Psoas muscle (tissue), 8 donors: Measurements from ENCODE around the gene RGS9. TPM values are rescaled to one million over a fixed set of nuclear protein-coding genes. Genes with fewer than 3 reads are reported as not detected.

Source experiments
- ATAC-seq, 4 donors: fragments of 200-7000 bp; cut with Tn5 transposase; one replicate each; pipeline ENCODE4 v1.9.1; 2020; ENCODE audit warnings: moderate library complexity in 3 of 4, mild to moderate bottlenecking in 2 of 4
- DNase-seq, 2 donors: peaks; one replicate each; pipeline ENCODE4 v3.0.0-alpha.2; 2020
- H3K27ac ChIP-seq: fragments of 200-600 bp; one replicate; pipeline ENCODE4 v1.8.0; 2022
- H3K27me3 ChIP-seq, 3 donors: fragments of 200-600 bp in 1 of 3; one replicate each; pipeline versions ENCODE4 v1.6.1 to v1.8.0; 2013 to 2022; ENCODE audit warnings: low read length in 2 of 3, mild to moderate bottlenecking in 2 of 3, moderate library complexity in 1 of 3; ENCODE audit not compliant: insufficient read depth in 3 of 3
- H3K36me3 ChIP-seq, 2 donors: fragments of 200-600 bp in 1 of 2; one replicate each; pipeline versions ENCODE4 v1.6.1 to v1.8.0; 2013 to 2022; ENCODE audit warnings: low read depth in 1 of 2, mild to moderate bottlenecking in 1 of 2, moderate library complexity in 1 of 2; ENCODE audit not compliant: insufficient read depth in 1 of 2
- H3K4me1 ChIP-seq: fragments of 200-600 bp; one replicate; pipeline ENCODE4 v1.8.0; 2022
- H3K4me3 ChIP-seq: fragments of 200-600 bp; one replicate; pipeline ENCODE4 v1.8.0; 2022; ENCODE audit warnings: mild to moderate bottlenecking
- H3K9me3 ChIP-seq: fragments of 200-600 bp; one replicate; pipeline ENCODE4 v1.8.0; 2022
- WGBS, 3 donors: extraction: QIAGEN DNeasy Blood & Tissue Kit; methylation state at CpG; one replicate each; pipeline versions ENCODE4 v1.1.6 to v1.1.7; 2013; 5-methylcytosine and 5-hydroxymethylcytosine counted together
- intact Hi-C, 2 donors: fragments of 100-400 bp; cut with DNase I; formaldehyde crosslinking; loops; one replicate each; pipeline versions ENCODE4 v1.11.0 to v1.14.2; 2022
- polyA plus RNA-seq, 3 donors: library from polyadenylated mRNA; stranded (reverse); fragments of 200-250 nt; gene quantifications; one replicate each; pipeline ENCODE4 v1.2.3, GENCODE V29; 2013
- total RNA-seq, 4 donors: library from RNA; stranded (reverse); fragmentation: NEBNext Ultra II Directional in 2 of 4; extraction: Animal tissue kit (Norgen Biotek cat#: 25700) in 2 of 4; gene quantifications; one replicate each; pipeline versions ENCODE4 v1.2.1 to v1.2.4, GENCODE V29; 2021 to 2023
- TF ChIP-seq, protein P1 (sequence below): fragments of 200-600 bp; IDR thresholded peaks from one replicate; pipeline ENCODE4 v1.8.0; 2022; ENCODE audit warnings: antibody characterized with exemption
- donor health status: healthy with polysubstance abuse.
- donor health status: DM: no; HTN: no; CAD: no; lungs with moderate emphysema.
- donor health status: Bipolar disorder and iron deficiency.
- donor health status: healthy.
- donor health status: DM: yes; HTN: yes; CAD: no.
- donor health status: DM: no; HTN: no; CAD: no.
- donor health status: DM: no; HTN: no; CAD: no.
- donor health status: DM: yes; HTN: yes; CAD: no.

The RGS9 gene
- total and polyA plus RNA-seq, 7 donors = 0.33 to 4.8 (median 2.1) TPM

DNA sequence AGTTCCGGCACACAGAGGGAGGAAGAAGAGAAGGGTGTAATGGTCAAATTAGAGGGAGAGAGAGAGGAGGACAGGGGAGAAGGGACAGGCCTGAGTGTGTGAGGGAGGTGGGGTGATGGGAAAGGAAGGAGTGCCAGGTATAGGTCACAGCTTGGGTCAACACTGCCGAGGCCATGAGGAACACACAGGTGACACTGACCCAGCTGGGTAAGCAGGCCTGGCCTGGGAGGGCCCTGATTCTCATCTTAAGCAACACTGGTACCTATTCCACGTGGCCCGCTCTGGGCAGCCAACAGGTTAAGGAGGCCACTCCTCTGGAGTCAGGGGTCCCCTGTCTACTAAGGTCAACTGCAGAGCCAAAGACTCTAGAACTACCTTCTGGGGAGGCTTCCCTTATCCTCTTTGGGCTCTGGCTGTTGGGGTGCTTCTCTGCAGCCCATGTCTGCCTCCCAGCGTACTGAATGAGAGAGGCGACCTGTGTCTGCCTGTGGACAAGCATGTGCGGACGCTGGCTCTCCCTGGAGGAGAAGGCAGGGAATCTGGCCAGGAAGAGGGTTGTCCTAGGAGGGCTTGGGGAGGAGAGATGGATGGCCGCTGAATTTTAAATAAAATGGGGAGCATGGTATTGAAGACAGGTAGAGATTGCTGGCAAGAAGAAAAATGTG is 57.6 kb downstream of the RGS9 start:
- intact Hi-C loops = loop anchor here (5.0 to 10.0 kb wide), 3 partner anchors 58 to 418 kb away; partner anchors contain the start of gene RGS9 (in 1 of the 2)
- H3K4me1 ChIP-seq = no peaks in the 10 kb centered on the region
- whole genome bisulfite sequencing, 3 donors = 80 to 87% (median 86%) methylated on average over 9 of the region's 9 CpGs
- H3K27ac ChIP-seq = no peak overlapping the region
- ATAC-seq = no peak
- no peak overlapping the region for H3K4me3 ChIP-seq
- no peaks in the 10 kb centered on the region for H3K36me3 ChIP-seq
- H3K9me3 ChIP-seq = no peaks in the 10 kb centered on the region
- H3K27me3 ChIP-seq = no peaks in the 10 kb centered on the region
- DNase-seq = no peak
- TF ChIP-seq, protein P1, sequence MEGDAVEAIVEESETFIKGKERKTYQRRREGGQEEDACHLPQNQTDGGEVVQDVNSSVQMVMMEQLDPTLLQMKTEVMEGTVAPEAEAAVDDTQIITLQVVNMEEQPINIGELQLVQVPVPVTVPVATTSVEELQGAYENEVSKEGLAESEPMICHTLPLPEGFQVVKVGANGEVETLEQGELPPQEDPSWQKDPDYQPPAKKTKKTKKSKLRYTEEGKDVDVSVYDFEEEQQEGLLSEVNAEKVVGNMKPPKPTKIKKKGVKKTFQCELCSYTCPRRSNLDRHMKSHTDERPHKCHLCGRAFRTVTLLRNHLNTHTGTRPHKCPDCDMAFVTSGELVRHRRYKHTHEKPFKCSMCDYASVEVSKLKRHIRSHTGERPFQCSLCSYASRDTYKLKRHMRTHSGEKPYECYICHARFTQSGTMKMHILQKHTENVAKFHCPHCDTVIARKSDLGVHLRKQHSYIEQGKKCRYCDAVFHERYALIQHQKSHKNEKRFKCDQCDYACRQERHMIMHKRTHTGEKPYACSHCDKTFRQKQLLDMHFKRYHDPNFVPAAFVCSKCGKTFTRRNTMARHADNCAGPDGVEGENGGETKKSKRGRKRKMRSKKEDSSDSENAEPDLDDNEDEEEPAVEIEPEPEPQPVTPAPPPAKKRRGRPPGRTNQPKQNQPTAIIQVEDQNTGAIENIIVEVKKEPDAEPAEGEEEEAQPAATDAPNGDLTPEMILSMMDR = no peak

DNA sequence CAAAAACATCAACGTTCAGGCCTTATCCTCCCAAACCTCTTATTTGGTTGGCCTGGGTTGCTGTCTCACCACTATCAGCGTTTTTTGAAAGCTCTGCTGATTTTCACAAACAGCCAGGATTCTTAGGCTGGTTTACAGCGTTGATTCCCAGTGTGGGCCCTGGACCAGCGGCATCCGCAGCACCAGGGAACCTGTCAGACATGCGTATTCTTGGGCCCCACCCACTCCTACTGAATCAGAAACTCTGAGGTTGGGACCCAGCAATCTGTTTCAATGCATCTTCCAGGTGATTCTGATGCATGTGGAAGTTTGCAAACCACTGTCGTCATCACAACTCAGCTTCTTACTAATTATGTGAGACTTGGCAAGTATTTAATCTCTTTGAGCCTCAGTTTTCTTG is 58.5 kb downstream of the RGS9 start:
- 66 to 75% (median 75%) methylated on average over 7 of the region's 7 CpGs for WGBS, 3 donors
- DNase-seq (no peak), ATAC-seq (no peak)
- Histone ChIP-seq H3K4me3 (no peak overlapping the region), H3K36me3 (no peaks in the 10 kb centered on the region), H3K9me3 (no peaks in the 10 kb centered on the region), H3K27ac (no peak overlapping the region), H3K4me1 (no peaks in the 10 kb centered on the region), H3K27me3 (no peaks in the 10 kb centered on the region)
- intact Hi-C loops = loop anchor here (5.0 to 10.0 kb wide), 3 partner anchors 58 to 418 kb away; partner anchors contain the start of gene RGS9 (in 1 of the 2)
- TF ChIP-seq, protein P1 = no peak

DNA sequence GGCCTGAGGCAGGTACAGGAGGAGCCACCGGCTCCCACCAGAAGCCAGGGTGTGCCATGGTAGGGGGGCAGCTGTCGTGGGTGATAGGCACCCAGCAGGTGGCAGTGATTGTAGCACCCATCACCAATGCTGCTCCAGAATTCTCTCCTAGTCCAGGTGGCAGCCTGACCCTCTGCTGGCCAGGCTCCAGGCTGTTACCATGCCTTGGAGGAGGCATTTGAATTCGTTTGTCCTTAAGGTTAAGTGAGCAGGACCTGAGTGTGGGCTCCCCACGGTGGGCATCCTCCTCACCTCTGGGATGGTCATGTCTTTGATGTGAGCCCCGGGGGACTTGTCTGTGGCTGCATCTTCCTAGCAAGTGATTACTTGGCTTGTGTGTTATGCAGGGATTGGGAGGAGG is 59.4 kb downstream of the RGS9 start:
- Histone ChIP-seq H3K27me3 (no peaks in the 10 kb centered on the region), H3K27ac (no peak overlapping the region), H3K36me3 (no peaks in the 10 kb centered on the region), H3K9me3 (no peaks in the 10 kb centered on the region), H3K4me1 (no peaks in the 10 kb centered on the region), H3K4me3 (no peak overlapping the region)
- ATAC-seq (no peak), DNase-seq (no peak)
- intact Hi-C loops = loop anchor here (5.0 to 10.0 kb wide), 3 partner anchors 59 to 419 kb away; partner anchors contain the start of gene RGS9 (in 1 of the 2)
- TF ChIP-seq, protein P1 = no peak
- WGBS, 3 donors = 65 to 72% (median 69%) methylated on average over 5 of the region's 5 CpGs

DNA sequence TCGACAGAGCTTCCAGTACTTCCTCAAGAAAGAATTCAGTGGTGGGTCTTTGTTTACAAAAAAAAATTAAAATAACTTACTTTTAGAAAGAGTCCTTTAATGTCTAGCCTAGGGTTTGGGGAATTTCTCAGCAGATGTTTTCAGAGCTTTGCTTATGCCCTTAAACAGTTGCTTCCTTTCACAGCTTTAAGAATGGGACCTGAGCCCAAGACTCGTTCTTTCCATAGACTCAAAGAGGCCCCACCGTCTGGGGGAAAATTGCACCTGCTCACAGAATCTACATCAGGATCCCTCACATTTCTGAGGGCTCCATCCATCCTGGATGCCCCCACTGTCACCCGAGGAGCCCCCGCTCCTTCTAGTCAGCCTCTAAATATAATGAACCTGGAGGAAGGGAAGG is 60.0 kb downstream of the RGS9 start:
- 59 to 61% (median 59%) methylated on average over 5 of the region's 5 CpGs for WGBS, 3 donors
- Histone ChIP-seq H3K27ac (no peak overlapping the region), H3K4me1 (no peaks in the 10 kb centered on the region), H3K4me3 (no peak overlapping the region), H3K27me3 (no peaks in the 10 kb centered on the region), H3K36me3 (no peaks in the 10 kb centered on the region), H3K9me3 (no peaks in the 10 kb centered on the region)
- ATAC-seq (no peak), DNase-seq (no peak)
- TF ChIP-seq, protein P1 = no peak
- intact Hi-C loops = loop anchor here (5.0 to 10.0 kb wide), 3 partner anchors 60 to 420 kb away; partner anchors contain the start of gene RGS9 (in 1 of the 2)
